ENCODE data around the gene FOXJ2.

DNA sequence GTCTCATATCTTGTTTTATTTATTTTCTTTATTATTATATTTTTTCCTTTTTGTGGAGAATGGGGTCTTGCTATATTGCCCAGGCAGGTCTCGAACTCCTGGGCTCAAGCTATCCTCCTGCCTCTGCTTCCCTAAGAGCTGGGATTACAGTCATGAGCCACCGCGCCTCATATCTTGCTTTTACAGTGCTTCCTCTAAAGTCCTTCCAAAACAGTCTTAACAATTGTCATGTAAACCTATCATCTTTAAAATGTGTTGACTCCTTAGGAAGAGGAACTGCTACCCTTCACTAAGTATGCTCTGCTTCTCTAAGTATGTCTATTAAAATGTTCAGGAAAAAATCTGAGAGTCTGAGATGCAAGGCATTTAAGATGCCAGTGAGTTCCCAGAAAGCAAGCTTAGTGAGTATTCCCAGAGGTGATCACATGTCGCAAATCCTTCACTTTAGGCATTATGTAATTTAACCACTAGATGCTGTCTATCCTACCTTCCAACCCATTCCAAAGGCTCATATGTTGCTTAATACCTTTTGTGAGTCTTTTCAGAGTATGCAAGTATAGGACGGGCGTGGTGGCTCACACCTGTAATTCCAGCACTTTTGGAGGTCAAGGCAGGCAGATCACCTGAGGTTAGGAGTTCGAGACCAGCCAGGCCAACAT, 19.7 kb upstream of the FOXJ2 start:
- TF ChIP-seq, protein P1, sequence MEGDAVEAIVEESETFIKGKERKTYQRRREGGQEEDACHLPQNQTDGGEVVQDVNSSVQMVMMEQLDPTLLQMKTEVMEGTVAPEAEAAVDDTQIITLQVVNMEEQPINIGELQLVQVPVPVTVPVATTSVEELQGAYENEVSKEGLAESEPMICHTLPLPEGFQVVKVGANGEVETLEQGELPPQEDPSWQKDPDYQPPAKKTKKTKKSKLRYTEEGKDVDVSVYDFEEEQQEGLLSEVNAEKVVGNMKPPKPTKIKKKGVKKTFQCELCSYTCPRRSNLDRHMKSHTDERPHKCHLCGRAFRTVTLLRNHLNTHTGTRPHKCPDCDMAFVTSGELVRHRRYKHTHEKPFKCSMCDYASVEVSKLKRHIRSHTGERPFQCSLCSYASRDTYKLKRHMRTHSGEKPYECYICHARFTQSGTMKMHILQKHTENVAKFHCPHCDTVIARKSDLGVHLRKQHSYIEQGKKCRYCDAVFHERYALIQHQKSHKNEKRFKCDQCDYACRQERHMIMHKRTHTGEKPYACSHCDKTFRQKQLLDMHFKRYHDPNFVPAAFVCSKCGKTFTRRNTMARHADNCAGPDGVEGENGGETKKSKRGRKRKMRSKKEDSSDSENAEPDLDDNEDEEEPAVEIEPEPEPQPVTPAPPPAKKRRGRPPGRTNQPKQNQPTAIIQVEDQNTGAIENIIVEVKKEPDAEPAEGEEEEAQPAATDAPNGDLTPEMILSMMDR (IDR thresholded peaks at IDR 0.05): no peak
- no peak for TF ChIP-seq EZH2phosphoT487 (IDR thresholded peaks at IDR 0.05)

Data from neural progenitor cell (in vitro differentiated cells).